Chondrocyte (in vitro differentiated cells): ENCODE data around the gene ZCCHC17. TPM values are rescaled to one million over a fixed set of nuclear protein-coding genes. Genes with fewer than 3 reads are reported as not detected.

Experiments
- DNase-seq: peaks from one replicate; pipeline ENCODE4 v3.0.0; 2021; ENCODE audit warnings: mixed read lengths, low spot score
- H3K27ac Mint-ChIP-seq: one replicate; pipeline ENCODE4 v1.8.0; 2021; ENCODE audit warnings: mild to moderate bottlenecking, moderate library complexity, mixed read lengths; ENCODE audit not compliant: unreplicated experiment
- H3K27me3 Mint-ChIP-seq: 2 replicates; pipeline ENCODE4 v1.8.0; 2021; ENCODE audit warnings: low read depth, mixed read lengths
- H3K36me3 Mint-ChIP-seq: 2 replicates; pipeline ENCODE4 v1.8.0; 2021; ENCODE audit warnings: low read depth, mixed read lengths
- H3K4me1 Mint-ChIP-seq: 2 replicates; pipeline ENCODE4 v1.8.0; 2021; ENCODE audit warnings: low read depth, mild to moderate bottlenecking, mixed read lengths
- H3K4me3 Mint-ChIP-seq: one replicate; pipeline ENCODE4 v1.8.0; 2021; ENCODE audit warnings: mild to moderate bottlenecking, moderate library complexity, mixed read lengths; ENCODE audit not compliant: unreplicated experiment
- H3K9me3 Mint-ChIP-seq: 2 replicates; pipeline ENCODE4 v1.8.0; 2021; ENCODE audit warnings: low read depth, mixed read lengths
- CTCF ChIP-seq: fragments of 200-600 bp; sonication (generic); IDR thresholded peaks from 2 replicates; pipeline ENCODE4 v1.5.0; 2021; ENCODE audit warnings: antibody characterized with exemption, mild to moderate bottlenecking, moderate library complexity
- total RNA-seq: library from RNA; stranded (reverse); gene quantifications from 3 replicates; pipeline ENCODE4 v1.2.1, GENCODE V29; 2021

ZCCHC17 gene
- total RNA-seq, 1 donor from 2014 or later, result 31.1 TPM

- DNase-seq, result no peak
- no peak overlapping the region for H3K4me3 Mint-ChIP-seq
- H3K27me3 Mint-ChIP-seq, result peaks cover 21% of the 10 kb centered on the region
- peaks cover 22% of the 10 kb centered on the region for H3K4me1 Mint-ChIP-seq
- no peak for TF ChIP-seq CTCF
- H3K9me3 Mint-ChIP-seq, result no peaks in the 10 kb centered on the region
- no peak overlapping the region for H3K27ac Mint-ChIP-seq
- H3K36me3 Mint-ChIP-seq, result no peaks in the 10 kb centered on the region
These were observed 113.4 kb downstream of the ZCCHC17 start for GRCh38 chr1:31409946-31410858.

GRCh38 chr1:31410871-31411270 is 114.0 kb downstream of the ZCCHC17 start:
- no peak for DNase-seq
- Mint-ChIP-seq H3K9me3 (no peaks in the 10 kb centered on the region), H3K36me3 (no peaks in the 10 kb centered on the region), H3K4me1 (peaks cover 22% of the 10 kb centered on the region), H3K27ac (no peak overlapping the region), H3K27me3 (peaks cover 21% of the 10 kb centered on the region), H3K4me3 (no peak overlapping the region)
- no peak for TF ChIP-seq CTCF

- Mint-ChIP-seq H3K9me3 (no peaks in the 10 kb centered on the region), H3K27me3 (peaks cover 21% of the 10 kb centered on the region), H3K4me1 (peaks cover 22% of the 10 kb centered on the region), H3K27ac (peak overlapping the region; percentile 12), H3K36me3 (no peaks in the 10 kb centered on the region), H3K4me3 (peak overlapping the region; percentile 65)
- no peak for TF ChIP-seq CTCF
- no peak for DNase-seq
These were observed 115.4 kb downstream of the ZCCHC17 start for GRCh38 chr1:31412205-31412604.

- no peak for DNase-seq
- Mint-ChIP-seq H3K36me3 (no peaks in the 10 kb centered on the region), H3K27me3 (peaks cover 21% of the 10 kb centered on the region), H3K4me1 (peaks cover 22% of the 10 kb centered on the region), H3K9me3 (no peaks in the 10 kb centered on the region), H3K4me3 (peak within 1 kb of the TSS; percentile 83), H3K27ac (peak within 1 kb of the TSS; percentile 34)
- no peak for TF ChIP-seq CTCF
These were observed 116.0 kb downstream of the ZCCHC17 start, which contains the start of gene SERINC2 for GRCh38 chr1:31412732-31413404. TSS of gene SERINC2 (plus strand) at chr1:31413213. CDS start at chr1:31413266, 53 bp downstream.

GRCh38 chr1:31413405-31414001 is 116.7 kb downstream of the ZCCHC17 start:
- Mint-ChIP-seq H3K36me3 (no peaks in the 10 kb centered on the region), H3K4me3 (peak overlapping the region; percentile 83), H3K27me3 (peaks cover 19% of the 10 kb centered on the region), H3K9me3 (no peaks in the 10 kb centered on the region), H3K27ac (peak overlapping the region; percentile 34), H3K4me1 (peaks cover 22% of the 10 kb centered on the region)
- peak; percentile 94 for DNase-seq
- TF ChIP-seq CTCF, result peak; percentile 22
